ENCODE results near the gene ANKFY1.
"Not testable (repeated sequence)": the region's sequence is repeated elsewhere in the genome, so short reads cannot be mapped to it uniquely, and the experiment has no call there.

The ANKFY1 gene

GRCh38 chr17:4155980-4156620 is 107.7 kb downstream of the ANKFY1 start:
- TF ChIP-seq POLR2A (IDR thresholded peaks at IDR 0.05; ENCODE audit: low read depth, low read length) = no peak
- no peak for FAIRE-seq
- DNase-seq (ENCODE audit: insufficient read length, low spot score) = no peak

GRCh38 chr17:4154201-4154600 is 109.6 kb downstream of the ANKFY1 start:
- no peak for TF ChIP-seq POLR2A (IDR thresholded peaks at IDR 0.05; ENCODE audit: low read depth, low read length)
- DNase-seq (ENCODE audit: insufficient read length, low spot score) (no peak), FAIRE-seq (no peak)

GRCh38 chr17:4152471-4152870 is 111.3 kb downstream of the ANKFY1 start:
- no peak for FAIRE-seq
- TF ChIP-seq POLR2A (IDR thresholded peaks at IDR 0.05; ENCODE audit: low read depth, low read length) = no peak
- peak; percentile 34 for DNase-seq (ENCODE audit: insufficient read length, low spot score)

GRCh38 chr17:4150096-4150495 is 113.7 kb downstream of the ANKFY1 start:
- no peak for TF ChIP-seq POLR2A (IDR thresholded peaks at IDR 0.05; ENCODE audit: low read depth, low read length)
- FAIRE-seq (no peak), DNase-seq (ENCODE audit: insufficient read length, low spot score) (no peak)

GRCh38 chr17:4148611-4149308 is 115.0 kb downstream of the ANKFY1 start:
- no peak for TF ChIP-seq POLR2A (IDR thresholded peaks at IDR 0.05; ENCODE audit: low read depth, low read length)
- DNase-seq (ENCODE audit: insufficient read length, low spot score) (no peak), FAIRE-seq (no peak)

- TF ChIP-seq POLR2A (IDR thresholded peaks at IDR 0.05; ENCODE audit: low read depth, low read length) = no peak
- no peak for FAIRE-seq
- no peak for DNase-seq (ENCODE audit: insufficient read length, low spot score)
These were observed 115.9 kb downstream of the ANKFY1 start for GRCh38 chr17:4147751-4148310.

GRCh38 chr17:4146641-4147040 is 117.1 kb downstream of the ANKFY1 start:
- DNase-seq (ENCODE audit: insufficient read length, low spot score) = no peak
- FAIRE-seq = no peak

GRCh38 chr17:4144422-4144747 is 119.4 kb downstream of the ANKFY1 start:
- FAIRE-seq = no peak
- no peak for DNase-seq (ENCODE audit: insufficient read length, low spot score)

More at GRCh38 chr17:4146641-4147040, 117.1 kb downstream of the ANKFY1 start:
- no peak for TF ChIP-seq POLR2A (IDR thresholded peaks at IDR 0.05; ENCODE audit: low read depth, low read length)

GRCh38 chr17:4143563-4144421 is 120.0 kb downstream of the ANKFY1 start:
- no peak for FAIRE-seq
- DNase-seq (ENCODE audit: insufficient read length, low spot score) = peak; percentile 81
- TF ChIP-seq POLR2A (IDR thresholded peaks at IDR 0.05; ENCODE audit: low read depth, low read length) = peak; percentile 72

More at GRCh38 chr17:4144422-4144747, 119.4 kb downstream of the ANKFY1 start:
- no peak for TF ChIP-seq POLR2A (IDR thresholded peaks at IDR 0.05; ENCODE audit: low read depth, low read length)

GRCh38 chr17:4142107-4142900 is 121.5 kb downstream of the ANKFY1 start:
- peak; percentile 34 for DNase-seq (ENCODE audit: insufficient read length, low spot score)
- no peak for TF ChIP-seq POLR2A (IDR thresholded peaks at IDR 0.05; ENCODE audit: low read depth, low read length)

GRCh38 chr17:4140125-4140524 is 123.7 kb downstream of the ANKFY1 start:
- no peak for FAIRE-seq
- TF ChIP-seq POLR2A (IDR thresholded peaks at IDR 0.05; ENCODE audit: low read depth, low read length) = no peak
- DNase-seq (ENCODE audit: insufficient read length, low spot score) = no peak

More at GRCh38 chr17:4142107-4142900, 121.5 kb downstream of the ANKFY1 start:
- no peak for FAIRE-seq

- FAIRE-seq; DNase-seq (ENCODE audit: insufficient read length, low spot score): not testable (repeated sequence)
These were observed 124.8 kb downstream of the ANKFY1 start for GRCh38 chr17:4138906-4139526.

- FAIRE-seq (no peak), DNase-seq (ENCODE audit: insufficient read length, low spot score) (no peak)
- no peak for TF ChIP-seq POLR2A (IDR thresholded peaks at IDR 0.05; ENCODE audit: low read depth, low read length)
These were observed 127.4 kb downstream of the ANKFY1 start for GRCh38 chr17:4136373-4136772.
